Measurements from ENCODE around the gene CPE.

CPE gene

GRCh38 chr4:165367040-165367439 lies 11.8 kb upstream of the CPE start:
- no peak for DNase-seq

GRCh38 chr4:165368114-165368513 lies 10.7 kb upstream of the CPE start:
- DNase-seq = peak in 1 of 2 experiments; percentile 54

- no peak for DNase-seq
These were observed 10.2 kb upstream of the CPE start for GRCh38 chr4:165368567-165368966.

- no peak for DNase-seq
These were observed 9.3 kb upstream of the CPE start for GRCh38 chr4:165369522-165369921.

GRCh38 chr4:165370530-165370929 lies 8.3 kb upstream of the CPE start:
- no peak for DNase-seq

- no peak for DNase-seq
These were observed 3.3 kb upstream of the CPE start for GRCh38 chr4:165375465-165375864.

- DNase-seq = no peak
These were observed 437 bp upstream of the CPE start for GRCh38 chr4:165378398-165378744.

GRCh38 chr4:165379678-165380064 lies 863 bp downstream of the CPE start:
- peak; percentile 57 to 74 for DNase-seq

GRCh38 chr4:165380805-165381204 lies 2.0 kb downstream of the CPE start:
- no peak for DNase-seq

- DNase-seq = peak in 1 of 2 experiments; percentile 19
These were observed 3.1 kb downstream of the CPE start for GRCh38 chr4:165381821-165382373.

GRCh38 chr4:165382640-165383039 lies 3.8 kb downstream of the CPE start:
- no peak for DNase-seq

GRCh38 chr4:165383591-165384073 lies 4.8 kb downstream of the CPE start:
- peak; percentile 49 to 89 for DNase-seq

- DNase-seq = no peak
These were observed 5.4 kb downstream of the CPE start for GRCh38 chr4:165384186-165384585.

- peak; percentile 44 to 74 for DNase-seq
These were observed 5.8 kb downstream of the CPE start for GRCh38 chr4:165384598-165384997.

GRCh38 chr4:165385126-165385525 lies 6.3 kb downstream of the CPE start:
- no peak for DNase-seq

- DNase-seq = no peak
These were observed 7.5 kb downstream of the CPE start for GRCh38 chr4:165386328-165386727.

- no peak for DNase-seq
These were observed 9.9 kb downstream of the CPE start for GRCh38 chr4:165388756-165389155.

GRCh38 chr4:165393051-165393450 lies 14.2 kb downstream of the CPE start:
- DNase-seq = no peak

GRCh38 chr4:165393704-165394103 lies 14.9 kb downstream of the CPE start:
- DNase-seq = no peak

- DNase-seq = no peak
These were observed 15.5 kb downstream of the CPE start for GRCh38 chr4:165394275-165394674.

GRCh38 chr4:165398570-165398969 lies 19.8 kb downstream of the CPE start:
- DNase-seq = peak; percentile 89 to 95

- peak in 1 of 2 experiments; percentile 11 for DNase-seq
These were observed 23.6 kb downstream of the CPE start for GRCh38 chr4:165402375-165402774.

GRCh38 chr4:165403048-165403447 lies 24.2 kb downstream of the CPE start:
- peak in 1 of 2 experiments; percentile 38 for DNase-seq

GRCh38 chr4:165403637-165404036 lies 24.8 kb downstream of the CPE start:
- DNase-seq = peak; percentile 63 to 89

GRCh38 chr4:165404080-165404479 lies 25.3 kb downstream of the CPE start:
- DNase-seq = no peak

GRCh38 chr4:165404696-165405095 lies 25.9 kb downstream of the CPE start:
- no peak for DNase-seq

Data from NCI-H2081 (cell line).